HG03378 (cell line): ENCODE measurements around the gene MAGEC1.
"Not testable (repeated sequence)": the region's sequence is repeated elsewhere in the genome, so short reads cannot be mapped to it uniquely, and the experiment has no call there.

Experiments used
- ATAC-seq: cut with Tn5 transposase; IDR thresholded peaks from one replicate; pipeline ENCODE4 v1.9.1; 2021; ENCODE audit warnings: mild to moderate bottlenecking, moderate library complexity; ENCODE audit not compliant: unreplicated experiment

MAGEC1 gene, protein sequence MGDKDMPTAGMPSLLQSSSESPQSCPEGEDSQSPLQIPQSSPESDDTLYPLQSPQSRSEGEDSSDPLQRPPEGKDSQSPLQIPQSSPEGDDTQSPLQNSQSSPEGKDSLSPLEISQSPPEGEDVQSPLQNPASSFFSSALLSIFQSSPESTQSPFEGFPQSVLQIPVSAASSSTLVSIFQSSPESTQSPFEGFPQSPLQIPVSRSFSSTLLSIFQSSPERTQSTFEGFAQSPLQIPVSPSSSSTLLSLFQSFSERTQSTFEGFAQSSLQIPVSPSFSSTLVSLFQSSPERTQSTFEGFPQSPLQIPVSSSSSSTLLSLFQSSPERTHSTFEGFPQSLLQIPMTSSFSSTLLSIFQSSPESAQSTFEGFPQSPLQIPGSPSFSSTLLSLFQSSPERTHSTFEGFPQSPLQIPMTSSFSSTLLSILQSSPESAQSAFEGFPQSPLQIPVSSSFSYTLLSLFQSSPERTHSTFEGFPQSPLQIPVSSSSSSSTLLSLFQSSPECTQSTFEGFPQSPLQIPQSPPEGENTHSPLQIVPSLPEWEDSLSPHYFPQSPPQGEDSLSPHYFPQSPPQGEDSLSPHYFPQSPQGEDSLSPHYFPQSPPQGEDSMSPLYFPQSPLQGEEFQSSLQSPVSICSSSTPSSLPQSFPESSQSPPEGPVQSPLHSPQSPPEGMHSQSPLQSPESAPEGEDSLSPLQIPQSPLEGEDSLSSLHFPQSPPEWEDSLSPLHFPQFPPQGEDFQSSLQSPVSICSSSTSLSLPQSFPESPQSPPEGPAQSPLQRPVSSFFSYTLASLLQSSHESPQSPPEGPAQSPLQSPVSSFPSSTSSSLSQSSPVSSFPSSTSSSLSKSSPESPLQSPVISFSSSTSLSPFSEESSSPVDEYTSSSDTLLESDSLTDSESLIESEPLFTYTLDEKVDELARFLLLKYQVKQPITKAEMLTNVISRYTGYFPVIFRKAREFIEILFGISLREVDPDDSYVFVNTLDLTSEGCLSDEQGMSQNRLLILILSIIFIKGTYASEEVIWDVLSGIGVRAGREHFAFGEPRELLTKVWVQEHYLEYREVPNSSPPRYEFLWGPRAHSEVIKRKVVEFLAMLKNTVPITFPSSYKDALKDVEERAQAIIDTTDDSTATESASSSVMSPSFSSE

GRCh38 chrX:141903400-141904155 is at the start of gene MAGEC1:
Gene MAGEC1, plus strand, starts transcription at chrX:141903894. Its CDS starts 1,179 bp downstream, at chrX:141905073.
- no peak for ATAC-seq

GRCh38 chrX:141857479-141857878 is 46.2 kb upstream of the MAGEC1 start:
- no peak for ATAC-seq

DNA sequence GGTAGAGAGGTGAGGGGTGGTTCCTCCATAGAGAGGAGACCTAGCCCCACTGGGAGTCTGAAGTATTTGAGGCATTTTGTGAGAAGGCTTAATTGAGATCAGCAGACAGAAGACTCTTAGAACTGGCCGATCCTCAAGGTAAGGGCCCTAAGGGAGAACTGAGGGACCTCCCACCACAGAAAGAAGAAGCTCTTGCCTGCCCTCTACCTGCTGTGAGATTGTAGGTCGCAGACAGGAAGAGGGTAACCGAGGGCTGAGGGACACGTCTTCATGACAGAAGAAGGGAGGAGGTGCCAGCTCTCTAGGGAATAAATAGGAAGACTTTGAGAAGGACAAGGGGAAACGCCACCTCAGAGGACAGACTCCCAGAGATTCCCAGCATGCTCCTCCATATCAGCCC is 24.1 kb upstream of the MAGEC1 start:
- ATAC-seq: no peak

- ATAC-seq: not testable (repeated sequence)
Measured at GRCh38 chrX:141888811-141889210, 14.9 kb upstream of the MAGEC1 start.

GRCh38 chrX:141894733-141895132 is 9.0 kb upstream of the MAGEC1 start:
- ATAC-seq: no peak

DNA sequence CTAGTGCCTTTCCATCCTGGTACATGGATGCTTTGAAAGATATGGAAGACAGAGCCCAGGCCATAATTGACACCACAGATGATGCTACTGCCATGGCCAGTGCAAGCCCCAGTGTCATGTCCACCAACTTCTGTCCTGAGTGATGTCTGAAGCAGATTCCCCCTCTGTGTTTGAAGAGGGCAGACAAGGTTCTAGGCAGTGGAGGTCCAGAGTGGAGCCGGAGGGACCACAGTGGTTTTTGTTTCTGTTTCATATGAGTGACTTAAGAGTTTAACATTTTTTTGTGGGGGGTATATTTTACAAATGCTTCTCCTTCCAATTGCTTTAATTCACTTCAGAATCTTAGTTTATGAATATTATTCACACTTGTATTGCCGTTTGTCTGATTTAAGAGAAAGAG is 6.0 kb upstream of the MAGEC1 start:
- ATAC-seq: no peak

DNA sequence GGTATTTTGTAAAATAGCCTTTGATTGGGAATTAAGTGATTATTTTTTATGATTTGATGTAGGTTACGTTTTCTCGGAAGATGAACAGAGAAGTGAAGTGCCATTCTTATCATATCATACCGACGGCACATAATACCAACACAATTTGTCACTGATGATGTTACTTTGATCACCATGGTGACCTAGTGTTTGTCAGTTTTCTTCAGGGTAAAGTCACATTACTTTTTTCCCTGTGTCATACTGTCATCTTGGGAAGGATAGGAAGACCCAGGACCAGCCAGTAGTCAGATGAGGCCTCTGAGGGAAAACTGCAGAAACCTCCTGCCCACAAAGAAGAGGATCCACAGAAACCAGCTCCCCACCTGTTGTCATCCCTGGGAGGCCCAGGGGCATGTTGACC is 1.3 kb upstream of the MAGEC1 start:
- no peak for ATAC-seq

- no peak for ATAC-seq
Measured at GRCh38 chrX:141904262-141904661, 568 bp downstream of the MAGEC1 start.

- ATAC-seq: no peak
Measured at GRCh38 chrX:141917801-141918200, 14.1 kb downstream of the MAGEC1 start.

GRCh38 chrX:141924293-141924692 is 20.6 kb downstream of the MAGEC1 start:
- no peak for ATAC-seq

DNA sequence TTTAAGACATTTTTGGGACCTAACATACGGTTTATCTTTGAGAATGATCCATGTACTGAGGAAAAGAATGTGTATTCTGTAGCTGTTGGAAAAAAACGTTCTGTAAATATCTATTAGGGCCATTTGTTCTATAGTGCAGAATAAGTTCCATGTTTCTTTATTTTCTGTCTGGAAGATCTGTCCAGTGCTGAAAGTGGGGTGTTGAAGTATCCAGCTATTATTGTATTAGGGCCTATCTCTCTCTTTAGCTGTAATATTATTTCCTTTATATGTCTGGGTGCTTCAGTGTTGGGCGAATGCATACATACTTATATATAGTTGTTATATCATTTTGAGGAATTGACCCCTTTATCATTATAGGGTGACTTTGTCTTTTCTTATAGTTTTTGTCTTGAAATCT is 24.7 kb downstream of the MAGEC1 start:
- ATAC-seq: no peak

DNA sequence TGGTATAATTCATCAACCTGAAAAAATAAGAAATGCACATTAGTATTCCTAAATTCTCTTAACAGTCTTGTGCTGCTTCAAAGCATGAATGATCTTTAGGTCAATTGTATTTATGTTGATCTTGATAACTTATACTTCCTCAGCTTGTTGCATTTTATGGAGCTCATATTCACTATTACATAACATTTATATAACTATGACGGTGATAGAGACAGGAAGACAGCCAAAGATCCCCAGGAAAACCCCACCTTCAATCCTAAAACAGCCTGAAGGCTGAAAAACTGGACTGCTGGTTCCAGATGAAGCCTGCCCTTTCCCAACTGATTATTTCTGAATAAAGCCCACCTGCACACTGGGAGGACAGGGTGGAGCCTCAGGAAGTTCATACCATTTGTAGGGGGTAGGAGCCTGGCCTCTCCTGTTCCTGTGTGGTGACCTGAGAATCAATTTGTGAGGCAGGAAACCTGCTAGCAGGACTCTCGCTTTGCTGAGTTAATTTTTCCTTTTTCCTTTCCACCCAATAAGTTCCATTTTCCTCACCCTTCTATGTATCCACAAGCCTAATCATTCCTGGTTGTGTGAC is 30.5 kb downstream of the MAGEC1 start:
- ATAC-seq: no peak

- no peak for ATAC-seq
Measured at GRCh38 chrX:141935645-141936044, 32.0 kb downstream of the MAGEC1 start.

DNA sequence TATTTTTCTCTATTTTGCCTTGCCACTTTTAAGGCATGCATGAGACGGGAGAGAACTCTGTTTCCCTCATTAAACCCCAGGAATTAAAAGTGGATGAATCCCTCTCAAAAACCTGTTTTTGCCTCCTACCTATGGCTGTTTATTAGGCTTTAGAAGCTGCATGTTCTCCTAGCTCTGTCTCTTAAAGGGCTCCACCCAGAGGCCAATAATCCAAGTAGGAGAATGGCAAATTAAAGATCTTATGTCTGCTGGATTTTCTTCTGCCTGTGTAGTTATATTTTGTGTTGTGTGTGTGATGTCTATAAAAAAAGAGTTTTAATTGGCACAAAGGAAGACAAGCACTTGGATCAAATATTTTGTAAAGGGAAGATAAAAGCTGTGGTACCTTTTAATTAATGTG is 32.4 kb downstream of the MAGEC1 start:
- no peak for ATAC-seq

GRCh38 chrX:141941234-141941633 is 37.5 kb downstream of the MAGEC1 start:
- ATAC-seq: no peak

DNA sequence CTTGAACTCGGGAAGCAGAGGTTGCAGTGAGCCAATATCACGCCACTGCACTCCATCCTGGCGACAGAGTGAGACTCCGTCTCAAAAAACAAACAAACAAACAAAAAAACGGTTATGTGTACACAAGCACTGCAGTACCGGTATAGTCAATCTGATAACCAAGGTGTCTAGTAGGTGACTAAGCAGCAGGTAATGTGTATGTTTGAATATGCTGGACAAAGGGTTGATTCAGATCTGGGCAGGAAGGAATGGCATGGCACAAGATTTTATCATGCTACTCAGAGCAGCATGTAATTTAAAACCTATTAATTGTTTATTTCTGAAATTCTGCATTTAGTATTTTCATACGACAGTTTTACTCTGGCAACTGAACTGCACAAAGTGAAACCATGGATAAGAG is 41.7 kb downstream of the MAGEC1 start:
- ATAC-seq: no peak

DNA sequence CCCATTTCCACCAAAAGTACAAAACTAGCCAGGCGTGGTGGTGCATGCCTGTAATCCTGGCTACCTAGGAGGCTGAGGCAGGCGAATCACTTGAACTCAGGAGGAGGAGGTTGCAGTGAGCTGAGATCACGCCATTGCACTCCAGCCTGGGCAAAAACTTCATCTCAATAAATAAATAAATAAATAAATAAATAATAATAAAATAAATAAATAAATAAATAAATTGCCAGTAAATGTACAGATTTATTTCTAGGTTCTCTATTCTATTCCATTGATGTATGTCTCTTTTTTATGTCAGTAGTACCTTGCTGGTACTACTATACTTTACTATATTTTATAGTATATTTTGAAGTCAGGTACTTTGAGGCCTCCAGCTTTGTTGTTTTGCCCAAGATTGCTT is 43.7 kb downstream of the MAGEC1 start:
- ATAC-seq: no peak

GRCh38 chrX:141952603-141953002 is 48.9 kb downstream of the MAGEC1 start:
- no peak for ATAC-seq

- no peak for ATAC-seq
Measured at GRCh38 chrX:141958675-141959074, 55.0 kb downstream of the MAGEC1 start.
